Ishikawa (cell line): ENCODE data around the gene SETBP1.

Experiments
- CEBPB ChIP-seq: IDR thresholded peaks from 2 replicates; pipeline ENCODE4 v1.6.1; 2012
- EP300 ChIP-seq: IDR thresholded peaks from 2 replicates; pipeline ENCODE4 v1.6.1; 2012; ENCODE audit warnings: borderline replicate concordance
- NFIC ChIP-seq: IDR thresholded peaks from 2 replicates; pipeline ENCODE4 v1.6.1; 2012
- TCF12 ChIP-seq: IDR thresholded peaks from 2 replicates; pipeline ENCODE4 v1.6.1; 2012; ENCODE audit warnings: low read depth

- TF ChIP-seq EP300 = no peak
- TF ChIP-seq TCF12 = no peak
- no peak for TF ChIP-seq CEBPB
- TF ChIP-seq NFIC = no peak
Observed at GRCh38 chr18:44777457-44778192, 96.9 kb downstream of the SETBP1 start.
